Endodermal cell (in vitro differentiated cells): Measurements from ENCODE around the gene FOXN4. TPM values are rescaled to one million over a fixed set of nuclear protein-coding genes. Genes with fewer than 3 reads are reported as not detected.

Experiments used
- DNase-seq: peaks from one replicate; pipeline ENCODE4 v3.0.0-alpha.2; 2017
- H3K27ac ChIP-seq: 2 replicates; pipeline ENCODE4 v1.5.1; 2013; ENCODE audit warnings: mild to moderate bottlenecking, low read depth, low read length, moderate library complexity
- H3K27me3 ChIP-seq: 2 replicates; pipeline ENCODE4 v1.6.1; 2013; ENCODE audit warnings: mild to moderate bottlenecking, low read length, moderate library complexity; ENCODE audit not compliant: insufficient read depth, control insufficient read depth, poor library complexity, severe bottlenecking
- H3K36me3 ChIP-seq: 2 replicates; pipeline ENCODE4 v1.7.0; 2013; ENCODE audit warnings: mild to moderate bottlenecking, low read length, moderate library complexity; ENCODE audit not compliant: control insufficient read depth, insufficient read depth
- H3K4me1 ChIP-seq: one replicate; pipeline ENCODE4 v1.7.0; 2013; ENCODE audit warnings: low read length; ENCODE audit not compliant: control insufficient read depth, insufficient read depth
- H3K4me3 ChIP-seq: 2 replicates; pipeline ENCODE4 v1.5.1; 2013; ENCODE audit warnings: mild to moderate bottlenecking, low read length, moderate library complexity
- H3K9ac ChIP-seq: 2 replicates; pipeline ENCODE4 v1.6.1; 2013; ENCODE audit warnings: mild to moderate bottlenecking, low read length, moderate library complexity; ENCODE audit not compliant: poor library complexity, severe bottlenecking; ENCODE audit errors: extremely low read depth
- H3K9me3 ChIP-seq: 2 replicates; pipeline ENCODE4 v1.6.1; 2013; ENCODE audit warnings: mild to moderate bottlenecking, low read length, moderate library complexity; ENCODE audit not compliant: control insufficient read depth
- H3K27ac Mint-ChIP-seq: 2 replicates; pipeline ENCODE4 v1.8.0; 2020; ENCODE audit warnings: mixed read lengths
- H3K27me3 Mint-ChIP-seq: 2 replicates; pipeline ENCODE4 v1.8.0; 2021; ENCODE audit warnings: mild to moderate bottlenecking, mixed read lengths; ENCODE audit not compliant: insufficient read depth
- H3K36me3 Mint-ChIP-seq: 2 replicates; pipeline ENCODE4 v1.8.0; 2020; ENCODE audit warnings: low read depth, mixed read lengths
- H3K4me1 Mint-ChIP-seq: 2 replicates; pipeline ENCODE4 v1.8.0; 2020; ENCODE audit warnings: mixed read lengths
- H3K4me3 Mint-ChIP-seq: 2 replicates; pipeline ENCODE4 v1.8.0; 2020; ENCODE audit warnings: mild to moderate bottlenecking, moderate library complexity, mixed read lengths
- H3K9me3 Mint-ChIP-seq: 2 replicates; pipeline ENCODE4 v1.8.0; 2020; ENCODE audit warnings: mild to moderate bottlenecking, mixed read lengths
- WGBS, 2 experiments: methylation state at CpG; one replicate each; pipeline versions ENCODE4 v1.1.5 to v1.1.7; 2013; ENCODE audit warnings: missing lambda C conversion rate in 2 of 2, mixed read lengths in 1 of 2; ENCODE audit not compliant: insufficient coverage in 1 of 2, insufficient read length in 1 of 2; 5-methylcytosine and 5-hydroxymethylcytosine counted together
- total RNA-seq, 2 donors: library from RNA; stranded (reverse); fragmentation: NEBNext Ultra II Directional in 1 of 2; extraction: Animal tissue kit (Norgen Biotek cat#: 25700) in 1 of 2; gene quantifications; 2 replicates in 1 of 2; 3 replicates in 1 of 2; pipeline ENCODE4 v1.2.1, GENCODE V29; 2021
- TF ChIP-seq, protein P1 (sequence below): fragments of 200-600 bp; sonication (generic); conservative IDR thresholded peaks from 2 replicates; pipeline ENCODE4 v1.5.0; 2021; ENCODE audit warnings: antibody characterized with exemption, mild to moderate bottlenecking

Gene FOXN4
- total RNA-seq, 2 donors from 2014 or later: 0.20 to 0.55 TPM

- Histone ChIP-seq H3K9ac (no peak overlapping the region), H3K27me3 (peaks cover 6% of the 10 kb centered on the region), H3K4me1 (no peaks in the 10 kb centered on the region), H3K36me3 (no peaks in the 10 kb centered on the region), H3K9me3 (no peaks in the 10 kb centered on the region), H3K4me3 (no peak overlapping the region), H3K27ac (no peak overlapping the region)
- no peaks in the 10 kb centered on the region for H3K36me3 Mint-ChIP-seq
- WGBS, 2 experiments: 87 to 94% methylated on average over 2 to 3 of the region's 3 CpGs
- TF ChIP-seq, protein P1, sequence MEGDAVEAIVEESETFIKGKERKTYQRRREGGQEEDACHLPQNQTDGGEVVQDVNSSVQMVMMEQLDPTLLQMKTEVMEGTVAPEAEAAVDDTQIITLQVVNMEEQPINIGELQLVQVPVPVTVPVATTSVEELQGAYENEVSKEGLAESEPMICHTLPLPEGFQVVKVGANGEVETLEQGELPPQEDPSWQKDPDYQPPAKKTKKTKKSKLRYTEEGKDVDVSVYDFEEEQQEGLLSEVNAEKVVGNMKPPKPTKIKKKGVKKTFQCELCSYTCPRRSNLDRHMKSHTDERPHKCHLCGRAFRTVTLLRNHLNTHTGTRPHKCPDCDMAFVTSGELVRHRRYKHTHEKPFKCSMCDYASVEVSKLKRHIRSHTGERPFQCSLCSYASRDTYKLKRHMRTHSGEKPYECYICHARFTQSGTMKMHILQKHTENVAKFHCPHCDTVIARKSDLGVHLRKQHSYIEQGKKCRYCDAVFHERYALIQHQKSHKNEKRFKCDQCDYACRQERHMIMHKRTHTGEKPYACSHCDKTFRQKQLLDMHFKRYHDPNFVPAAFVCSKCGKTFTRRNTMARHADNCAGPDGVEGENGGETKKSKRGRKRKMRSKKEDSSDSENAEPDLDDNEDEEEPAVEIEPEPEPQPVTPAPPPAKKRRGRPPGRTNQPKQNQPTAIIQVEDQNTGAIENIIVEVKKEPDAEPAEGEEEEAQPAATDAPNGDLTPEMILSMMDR: peak; percentile 56
- H3K4me1 Mint-ChIP-seq: no peaks in the 10 kb centered on the region
- DNase-seq: peak; percentile 61
- H3K9me3 Mint-ChIP-seq: peaks cover 3% of the 10 kb centered on the region
- no peak overlapping the region for H3K4me3 Mint-ChIP-seq
- H3K27ac Mint-ChIP-seq: no peak overlapping the region
- H3K27me3 Mint-ChIP-seq: peaks cover 4% of the 10 kb centered on the region
These were observed 37.8 kb upstream of the FOXN4 start for GRCh38 chr12:109346920-109347319.

GRCh38 chr12:109345428-109345827 lies 36.3 kb upstream of the FOXN4 start:
- DNase-seq: no peak
- H3K4me3 Mint-ChIP-seq: no peak overlapping the region
- peaks cover 6% of the 10 kb centered on the region for H3K27me3 ChIP-seq
- peaks cover 4% of the 10 kb centered on the region for H3K27me3 Mint-ChIP-seq
- WGBS, 2 experiments: 97 to 100% methylated on average over 1 to 2 of the region's 2 CpGs
- peaks cover 3% of the 10 kb centered on the region for H3K9me3 Mint-ChIP-seq
- H3K9ac ChIP-seq: no peak overlapping the region
- H3K9me3 ChIP-seq: no peaks in the 10 kb centered on the region
- no peak overlapping the region for H3K27ac ChIP-seq
- H3K4me1 Mint-ChIP-seq: no peaks in the 10 kb centered on the region
- TF ChIP-seq, protein P1: no peak
- H3K36me3 ChIP-seq: no peaks in the 10 kb centered on the region
- H3K4me3 ChIP-seq: no peak overlapping the region
- no peaks in the 10 kb centered on the region for H3K36me3 Mint-ChIP-seq
- no peak overlapping the region for H3K27ac Mint-ChIP-seq
- no peaks in the 10 kb centered on the region for H3K4me1 ChIP-seq

- Histone ChIP-seq H3K27ac (no peak overlapping the region), H3K4me1 (no peaks in the 10 kb centered on the region), H3K9ac (no peak overlapping the region), H3K36me3 (no peaks in the 10 kb centered on the region), H3K27me3 (peaks cover 6% of the 10 kb centered on the region), H3K9me3 (no peaks in the 10 kb centered on the region), H3K4me3 (no peak overlapping the region)
- peaks cover 4% of the 10 kb centered on the region for H3K27me3 Mint-ChIP-seq
- H3K36me3 Mint-ChIP-seq: no peaks in the 10 kb centered on the region
- no peaks in the 10 kb centered on the region for H3K4me1 Mint-ChIP-seq
- H3K4me3 Mint-ChIP-seq: no peak overlapping the region
- no peak overlapping the region for H3K27ac Mint-ChIP-seq
- H3K9me3 Mint-ChIP-seq: peaks cover 3% of the 10 kb centered on the region
- WGBS, 2 experiments: 30 to 50% methylated on average over 2 of the region's 2 CpGs
- TF ChIP-seq, protein P1: no peak
- DNase-seq: no peak
These were observed 34.6 kb upstream of the FOXN4 start for GRCh38 chr12:109343677-109344076.
